ENCODE results near the gene H6PD.

Gene H6PD

DNA sequence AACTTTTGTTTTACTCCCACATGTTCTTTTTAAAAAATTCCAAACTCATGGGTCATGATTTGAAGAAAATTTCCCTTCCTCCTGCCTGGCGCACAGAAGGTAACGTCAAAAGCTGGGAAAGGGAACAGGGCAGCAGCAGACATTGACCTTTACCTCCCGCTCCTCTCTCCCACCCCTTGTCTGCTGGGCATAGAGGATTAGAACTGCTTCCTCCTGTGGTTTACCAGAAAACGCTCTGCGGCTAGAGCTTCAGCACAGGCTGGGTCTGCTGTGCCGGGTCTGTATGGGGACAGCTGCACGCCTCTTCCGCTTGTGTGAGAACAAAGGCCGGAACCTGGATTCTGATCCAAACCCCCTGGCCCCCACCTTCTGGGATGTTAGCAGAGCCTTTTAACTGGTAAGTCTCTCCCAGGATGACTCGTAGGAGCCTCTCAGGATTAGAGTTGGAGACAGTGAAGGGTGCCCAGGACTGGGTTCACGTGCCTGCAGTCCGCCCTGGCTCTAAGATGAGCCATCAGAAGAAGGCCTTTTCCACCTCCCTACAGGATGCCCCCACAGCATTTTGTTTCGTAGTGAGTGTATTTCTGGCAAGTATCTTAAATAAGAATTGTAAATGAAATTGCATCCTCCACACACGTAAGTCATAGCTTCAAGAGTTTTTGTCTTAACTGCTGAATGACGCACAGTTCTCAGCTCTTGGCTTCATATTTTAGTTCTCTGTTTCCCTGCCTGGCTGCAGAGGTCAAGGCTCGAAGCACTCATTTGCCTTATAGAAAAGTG is 5.2 kb downstream of the H6PD start:
- no peak for TF ChIP-seq ISL1 (CRISPR knock-in tag; IDR thresholded peaks at IDR 0.05)
- no peak for TF ChIP-seq ZNF70 (CRISPR knock-in tag; IDR thresholded peaks at IDR 0.05)
- TF ChIP-seq RARB (CRISPR knock-in tag; IDR thresholded peaks at IDR 0.05) = no peak
- TF ChIP-seq ESRRG (CRISPR knock-in tag; IDR thresholded peaks at IDR 0.05) = no peak
- TF ChIP-seq ZFP30 (CRISPR knock-in tag; IDR thresholded peaks at IDR 0.05) = no peak
- TF ChIP-seq, protein P1, sequence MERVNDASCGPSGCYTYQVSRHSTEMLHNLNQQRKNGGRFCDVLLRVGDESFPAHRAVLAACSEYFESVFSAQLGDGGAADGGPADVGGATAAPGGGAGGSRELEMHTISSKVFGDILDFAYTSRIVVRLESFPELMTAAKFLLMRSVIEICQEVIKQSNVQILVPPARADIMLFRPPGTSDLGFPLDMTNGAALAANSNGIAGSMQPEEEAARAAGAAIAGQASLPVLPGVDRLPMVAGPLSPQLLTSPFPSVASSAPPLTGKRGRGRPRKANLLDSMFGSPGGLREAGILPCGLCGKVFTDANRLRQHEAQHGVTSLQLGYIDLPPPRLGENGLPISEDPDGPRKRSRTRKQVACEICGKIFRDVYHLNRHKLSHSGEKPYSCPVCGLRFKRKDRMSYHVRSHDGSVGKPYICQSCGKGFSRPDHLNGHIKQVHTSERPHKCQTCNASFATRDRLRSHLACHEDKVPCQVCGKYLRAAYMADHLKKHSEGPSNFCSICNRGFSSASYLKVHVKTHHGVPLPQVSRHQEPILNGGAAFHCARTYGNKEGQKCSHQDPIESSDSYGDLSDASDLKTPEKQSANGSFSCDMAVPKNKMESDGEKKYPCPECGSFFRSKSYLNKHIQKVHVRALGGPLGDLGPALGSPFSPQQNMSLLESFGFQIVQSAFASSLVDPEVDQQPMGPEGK (CRISPR knock-in tag; IDR thresholded peaks at IDR 0.05; ENCODE audit: borderline replicate concordance) = no peak
- TF ChIP-seq TCF4 (CRISPR knock-in tag; IDR thresholded peaks at IDR 0.05; ENCODE audit: borderline replicate concordance) = no peak
- no peak for TF ChIP-seq SNAI2 (CRISPR knock-in tag; IDR thresholded peaks at IDR 0.05)
- TF ChIP-seq CSDC2 (CRISPR knock-in tag; IDR thresholded peaks at IDR 0.05) = no peak
- TF ChIP-seq ZNF8 (CRISPR knock-in tag; IDR thresholded peaks at IDR 0.05) = no peak
- TF ChIP-seq TOX (CRISPR knock-in tag; IDR thresholded peaks at IDR 0.05; ENCODE audit: borderline replicate concordance) = no peak
- peak; percentile 18 for ATAC-seq

DNA sequence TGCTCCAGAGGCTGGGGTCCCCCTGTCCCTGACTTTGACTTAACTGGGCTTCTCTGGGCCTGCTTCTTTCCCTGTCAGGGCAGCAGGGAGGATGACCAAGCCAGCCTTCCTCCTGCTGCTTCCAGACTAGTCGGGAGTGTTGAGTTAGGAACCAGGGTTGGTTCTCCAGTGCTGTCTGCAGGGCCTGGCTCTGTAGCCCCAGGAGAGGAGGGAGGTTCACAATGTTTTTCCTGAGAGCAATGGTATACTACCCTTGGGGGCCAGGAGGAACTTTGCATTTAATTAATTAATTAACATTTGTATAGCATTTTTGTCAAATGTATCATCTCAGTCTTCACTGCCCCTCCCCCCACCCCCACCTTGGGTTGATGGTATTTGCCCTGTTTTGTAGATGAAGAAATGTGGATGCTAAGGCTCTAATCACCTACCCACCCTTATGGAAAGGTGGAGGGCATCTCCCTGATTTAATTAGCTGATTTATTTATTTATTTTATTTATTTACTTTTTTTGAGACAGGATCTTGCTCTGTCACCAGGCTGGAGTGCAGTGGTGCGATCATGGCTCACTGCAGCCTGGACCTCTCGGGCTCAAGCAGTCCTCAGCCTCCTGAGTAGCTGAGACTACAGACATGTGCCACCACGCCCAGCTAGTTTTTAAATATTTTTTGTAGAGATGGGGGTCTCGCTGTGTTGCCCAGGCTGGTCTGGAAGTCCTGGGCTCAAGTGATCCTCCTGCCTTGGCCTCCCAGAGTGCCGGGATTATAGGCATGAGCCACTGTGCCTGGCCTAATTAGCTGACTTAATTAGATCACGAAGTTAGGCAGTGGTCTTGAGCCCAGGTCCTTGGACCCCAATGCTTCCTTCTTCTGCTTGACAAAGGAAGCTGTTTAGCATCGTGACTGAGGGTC is 6.6 kb downstream of the H6PD start:
- TF ChIP-seq SNAI2 (CRISPR knock-in tag; IDR thresholded peaks at IDR 0.05) (no peak), PPARA (CRISPR knock-in tag; IDR thresholded peaks at IDR 0.05; ENCODE audit: borderline replicate concordance) (no peak), TCF4 (CRISPR knock-in tag; IDR thresholded peaks at IDR 0.05; ENCODE audit: borderline replicate concordance) (no peak), ISL1 (CRISPR knock-in tag; IDR thresholded peaks at IDR 0.05) (no peak)
- TF ChIP-seq, protein P2, sequence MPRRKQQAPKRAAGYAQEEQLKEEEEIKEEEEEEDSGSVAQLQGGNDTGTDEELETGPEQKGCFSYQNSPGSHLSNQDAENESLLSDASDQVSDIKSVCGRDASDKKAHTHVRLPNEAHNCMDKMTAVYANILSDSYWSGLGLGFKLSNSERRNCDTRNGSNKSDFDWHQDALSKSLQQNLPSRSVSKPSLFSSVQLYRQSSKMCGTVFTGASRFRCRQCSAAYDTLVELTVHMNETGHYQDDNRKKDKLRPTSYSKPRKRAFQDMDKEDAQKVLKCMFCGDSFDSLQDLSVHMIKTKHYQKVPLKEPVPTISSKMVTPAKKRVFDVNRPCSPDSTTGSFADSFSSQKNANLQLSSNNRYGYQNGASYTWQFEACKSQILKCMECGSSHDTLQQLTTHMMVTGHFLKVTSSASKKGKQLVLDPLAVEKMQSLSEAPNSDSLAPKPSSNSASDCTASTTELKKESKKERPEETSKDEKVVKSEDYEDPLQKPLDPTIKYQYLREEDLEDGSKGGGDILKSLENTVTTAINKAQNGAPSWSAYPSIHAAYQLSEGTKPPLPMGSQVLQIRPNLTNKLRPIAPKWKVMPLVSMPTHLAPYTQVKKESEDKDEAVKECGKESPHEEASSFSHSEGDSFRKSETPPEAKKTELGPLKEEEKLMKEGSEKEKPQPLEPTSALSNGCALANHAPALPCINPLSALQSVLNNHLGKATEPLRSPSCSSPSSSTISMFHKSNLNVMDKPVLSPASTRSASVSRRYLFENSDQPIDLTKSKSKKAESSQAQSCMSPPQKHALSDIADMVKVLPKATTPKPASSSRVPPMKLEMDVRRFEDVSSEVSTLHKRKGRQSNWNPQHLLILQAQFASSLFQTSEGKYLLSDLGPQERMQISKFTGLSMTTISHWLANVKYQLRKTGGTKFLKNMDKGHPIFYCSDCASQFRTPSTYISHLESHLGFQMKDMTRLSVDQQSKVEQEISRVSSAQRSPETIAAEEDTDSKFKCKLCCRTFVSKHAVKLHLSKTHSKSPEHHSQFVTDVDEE (CRISPR knock-in tag; IDR thresholded peaks at IDR 0.05) = no peak
- ATAC-seq = no peak

DNA sequence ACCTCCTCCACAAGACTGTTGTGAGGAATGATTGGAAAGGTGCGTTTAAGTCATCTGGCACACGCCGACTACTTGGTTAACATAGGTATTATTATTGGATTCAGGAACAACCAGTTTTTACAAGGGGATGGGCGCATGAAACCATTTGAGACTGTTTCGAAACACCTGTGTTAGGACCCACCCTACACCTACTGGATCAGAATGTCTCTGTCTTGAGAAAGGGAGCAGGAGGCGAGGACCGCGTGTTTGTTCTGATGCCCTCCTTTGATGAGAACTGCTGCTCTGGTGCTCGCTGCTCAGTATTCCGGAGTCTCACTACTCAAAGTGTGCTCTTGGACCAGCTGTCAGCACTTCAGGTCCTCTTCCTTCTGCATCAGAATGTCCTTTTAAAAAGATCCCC is 7.3 kb downstream of the H6PD start:
- no peak for TF ChIP-seq ZNF70 (CRISPR knock-in tag; IDR thresholded peaks at IDR 0.05)
- TF ChIP-seq RARB (CRISPR knock-in tag; IDR thresholded peaks at IDR 0.05) = no peak
- no peak for TF ChIP-seq ISL1 (CRISPR knock-in tag; IDR thresholded peaks at IDR 0.05)
- no peak for TF ChIP-seq BACH2 (CRISPR knock-in tag; IDR thresholded peaks at IDR 0.05; ENCODE audit: borderline replicate concordance)
- ATAC-seq = no peak

DNA sequence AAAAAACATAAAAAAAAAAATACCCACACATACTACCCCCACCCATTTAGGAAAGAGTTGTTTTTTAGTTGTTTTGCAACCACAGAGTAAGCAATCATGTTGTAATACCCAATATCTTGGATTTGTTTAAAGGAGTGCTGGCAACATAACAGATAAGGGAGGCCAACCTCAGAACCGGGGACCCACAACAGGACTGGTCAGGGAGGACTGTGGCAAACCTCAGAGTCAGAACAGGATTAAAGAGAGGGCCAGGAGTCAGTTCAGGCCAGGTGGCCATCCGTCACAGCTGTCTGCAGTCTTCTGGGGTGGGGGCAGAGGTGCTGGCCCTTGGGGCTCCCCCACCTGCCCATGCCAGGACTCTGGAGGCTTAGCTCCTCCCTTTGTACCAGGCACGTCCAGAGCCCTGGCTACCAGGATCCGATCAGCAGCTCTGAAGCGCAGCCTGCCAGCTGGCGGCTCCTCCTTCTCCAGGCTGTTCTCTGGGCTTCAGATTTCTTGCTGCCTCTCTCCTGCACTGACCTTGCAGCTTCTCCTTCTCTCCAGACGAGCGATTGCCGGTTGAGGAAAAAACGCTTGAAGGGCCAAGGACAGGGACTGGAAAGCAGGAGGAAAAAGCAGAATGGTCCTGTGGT is 7.9 kb downstream of the H6PD start:
- no peak for ATAC-seq
- TF ChIP-seq, protein P3, sequence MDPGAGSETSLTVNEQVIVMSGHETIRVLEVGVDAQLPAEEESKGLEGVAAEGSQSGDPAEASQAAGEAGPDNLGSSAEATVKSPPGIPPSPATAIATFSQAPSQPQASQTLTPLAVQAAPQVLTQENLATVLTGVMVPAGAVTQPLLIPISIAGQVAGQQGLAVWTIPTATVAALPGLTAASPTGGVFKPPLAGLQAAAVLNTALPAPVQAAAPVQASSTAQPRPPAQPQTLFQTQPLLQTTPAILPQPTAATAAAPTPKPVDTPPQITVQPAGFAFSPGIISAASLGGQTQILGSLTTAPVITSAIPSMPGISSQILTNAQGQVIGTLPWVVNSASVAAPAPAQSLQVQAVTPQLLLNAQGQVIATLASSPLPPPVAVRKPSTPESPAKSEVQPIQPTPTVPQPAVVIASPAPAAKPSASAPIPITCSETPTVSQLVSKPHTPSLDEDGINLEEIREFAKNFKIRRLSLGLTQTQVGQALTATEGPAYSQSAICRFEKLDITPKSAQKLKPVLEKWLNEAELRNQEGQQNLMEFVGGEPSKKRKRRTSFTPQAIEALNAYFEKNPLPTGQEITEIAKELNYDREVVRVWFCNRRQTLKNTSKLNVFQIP (CRISPR knock-in tag; IDR thresholded peaks at IDR 0.05; ENCODE audit: borderline replicate concordance, low read depth) = no peak
- TF ChIP-seq, protein P4, sequence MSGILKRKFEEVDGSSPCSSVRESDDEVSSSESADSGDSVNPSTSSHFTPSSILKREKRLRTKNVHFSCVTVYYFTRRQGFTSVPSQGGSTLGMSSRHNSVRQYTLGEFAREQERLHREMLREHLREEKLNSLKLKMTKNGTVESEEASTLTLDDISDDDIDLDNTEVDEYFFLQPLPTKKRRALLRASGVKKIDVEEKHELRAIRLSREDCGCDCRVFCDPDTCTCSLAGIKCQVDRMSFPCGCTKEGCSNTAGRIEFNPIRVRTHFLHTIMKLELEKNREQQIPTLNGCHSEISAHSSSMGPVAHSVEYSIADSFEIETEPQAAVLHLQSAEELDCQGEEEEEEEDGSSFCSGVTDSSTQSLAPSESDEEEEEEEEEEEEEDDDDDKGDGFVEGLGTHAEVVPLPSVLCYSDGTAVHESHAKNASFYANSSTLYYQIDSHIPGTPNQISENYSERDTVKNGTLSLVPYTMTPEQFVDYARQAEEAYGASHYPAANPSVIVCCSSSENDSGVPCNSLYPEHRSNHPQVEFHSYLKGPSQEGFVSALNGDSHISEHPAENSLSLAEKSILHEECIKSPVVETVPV (CRISPR knock-in tag; IDR thresholded peaks at IDR 0.05) = no peak
- TF ChIP-seq TOX (CRISPR knock-in tag; IDR thresholded peaks at IDR 0.05; ENCODE audit: borderline replicate concordance) (no peak), BACH2 (CRISPR knock-in tag; IDR thresholded peaks at IDR 0.05; ENCODE audit: borderline replicate concordance) (no peak), CSDC2 (CRISPR knock-in tag; IDR thresholded peaks at IDR 0.05) (no peak), ZNF565 (CRISPR knock-in tag; conservative IDR thresholded peaks at IDR 0.05; ENCODE audit: low read depth) (no peak), ZC3H10 (CRISPR knock-in tag; IDR thresholded peaks at IDR 0.05) (no peak), ZNF70 (CRISPR knock-in tag; IDR thresholded peaks at IDR 0.05) (no peak)
- TF ChIP-seq, protein P5, sequence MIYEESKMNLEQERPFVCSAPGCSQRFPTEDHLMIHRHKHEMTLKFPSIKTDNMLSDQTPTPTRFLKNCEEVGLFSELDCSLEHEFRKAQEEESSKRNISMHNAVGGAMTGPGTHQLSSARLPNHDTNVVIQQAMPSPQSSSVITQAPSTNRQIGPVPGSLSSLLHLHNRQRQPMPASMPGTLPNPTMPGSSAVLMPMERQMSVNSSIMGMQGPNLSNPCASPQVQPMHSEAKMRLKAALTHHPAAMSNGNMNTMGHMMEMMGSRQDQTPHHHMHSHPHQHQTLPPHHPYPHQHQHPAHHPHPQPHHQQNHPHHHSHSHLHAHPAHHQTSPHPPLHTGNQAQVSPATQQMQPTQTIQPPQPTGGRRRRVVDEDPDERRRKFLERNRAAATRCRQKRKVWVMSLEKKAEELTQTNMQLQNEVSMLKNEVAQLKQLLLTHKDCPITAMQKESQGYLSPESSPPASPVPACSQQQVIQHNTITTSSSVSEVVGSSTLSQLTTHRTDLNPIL (CRISPR knock-in tag; IDR thresholded peaks at IDR 0.05; ENCODE audit: low read depth) = no peak
- TF ChIP-seq, protein P1 (CRISPR knock-in tag; IDR thresholded peaks at IDR 0.05; ENCODE audit: borderline replicate concordance) = no peak

All from SK-N-SH treated with all-trans-retinoic acid at 6 μM for 48 hours (cell line).